Measurements from ENCODE around the gene EEFSEC. TPM values are rescaled to one million over a fixed set of nuclear protein-coding genes. Genes with fewer than 3 reads are reported as not detected.

EEFSEC gene
- total RNA-seq, 4 donors from 2014 or later, result 25.1 to 43.5 (median 29.5) TPM

- peak in 1 of 2 donors; percentile 20 for DNase-seq (ENCODE audit: low spot score in 2 of 2)
- Histone ChIP-seq H3K27ac (no peak overlapping the region), H3K4me1 (peaks cover 0 to 5% (median 0%) of the 10 kb centered on the region in 4 donors), H3K4me3 (no peak overlapping the region), H3K27me3 (no peaks in the 10 kb centered on the region), H3K36me3 (peaks cover 0 to 29% (median 0%) of the 10 kb centered on the region in 3 donors), H3K9me3 (no peaks in the 10 kb centered on the region)
- WGBS, 2 donors, result 86 to 87% methylated on average over 12 to 14 of the region's 14 CpGs
- TF ChIP-seq CTCF (IDR thresholded peaks at IDR 0.05), result peak; percentile 26 to 70 (median 44)
- no peak for TF ChIP-seq POLR2A (IDR thresholded peaks at IDR 0.05)
These were observed 169.0 kb downstream of the EEFSEC start for GRCh38 chr3:128322030-128323022.

GRCh38 chr3:128323206-128324081 lies 170.2 kb downstream of the EEFSEC start:
- Histone ChIP-seq H3K4me1 (no peaks in the 10 kb centered on the region), H3K36me3 (peaks cover 0 to 26% (median 0%) of the 10 kb centered on the region in 3 donors), H3K9me3 (no peaks in the 10 kb centered on the region), H3K4me3 (no peak overlapping the region), H3K27me3 (no peaks in the 10 kb centered on the region), H3K27ac (no peak overlapping the region)
- TF ChIP-seq EP300 (IDR thresholded peaks at IDR 0.05), result no peak
- no peak for TF ChIP-seq POLR2A (IDR thresholded peaks at IDR 0.05)
- no peak for TF ChIP-seq CTCF (IDR thresholded peaks at IDR 0.05)
- 86 to 88% methylated on average over 17 of the region's 17 CpGs for WGBS, 2 donors
- DNase-seq (ENCODE audit: low spot score in 2 of 2), result no peak

- peaks cover 0 to 12% (median 0%) of the 10 kb centered on the region in 3 donors for H3K36me3 ChIP-seq
- WGBS, 2 donors, result 75 to 84% methylated on average over 8 of the region's 8 CpGs
- H3K4me1 ChIP-seq, result no peaks in the 10 kb centered on the region
- H3K27ac ChIP-seq, result no peak overlapping the region
- no peak overlapping the region for H3K4me3 ChIP-seq
- DNase-seq (ENCODE audit: low spot score in 2 of 2), result no peak
- H3K27me3 ChIP-seq, result no peaks in the 10 kb centered on the region
- no peaks in the 10 kb centered on the region for H3K9me3 ChIP-seq
- no peak for TF ChIP-seq POLR2A (IDR thresholded peaks at IDR 0.05)
- no peak for TF ChIP-seq CTCF (IDR thresholded peaks at IDR 0.05)
- no peak for TF ChIP-seq EP300 (IDR thresholded peaks at IDR 0.05)
These were observed 171.8 kb downstream of the EEFSEC start for GRCh38 chr3:128324911-128325592.

GRCh38 chr3:128326051-128326823 lies 173.0 kb downstream of the EEFSEC start:
- Histone ChIP-seq H3K27me3 (no peaks in the 10 kb centered on the region), H3K4me1 (no peaks in the 10 kb centered on the region), H3K27ac (no peak overlapping the region), H3K36me3 (peaks cover 0 to 4% (median 0%) of the 10 kb centered on the region in 3 donors), H3K9me3 (no peaks in the 10 kb centered on the region), H3K4me3 (no peak overlapping the region)
- DNase-seq (ENCODE audit: low spot score in 2 of 2), result no peak
- TF ChIP-seq POLR2A (IDR thresholded peaks at IDR 0.05), result no peak
- no peak for TF ChIP-seq EP300 (IDR thresholded peaks at IDR 0.05)
- no peak for TF ChIP-seq CTCF (IDR thresholded peaks at IDR 0.05)
- WGBS, 2 donors, result 82 to 85% methylated on average over 4 of the region's 4 CpGs
